ENCODE results near the gene KCNQ1.

KCNQ1 gene

DNA sequence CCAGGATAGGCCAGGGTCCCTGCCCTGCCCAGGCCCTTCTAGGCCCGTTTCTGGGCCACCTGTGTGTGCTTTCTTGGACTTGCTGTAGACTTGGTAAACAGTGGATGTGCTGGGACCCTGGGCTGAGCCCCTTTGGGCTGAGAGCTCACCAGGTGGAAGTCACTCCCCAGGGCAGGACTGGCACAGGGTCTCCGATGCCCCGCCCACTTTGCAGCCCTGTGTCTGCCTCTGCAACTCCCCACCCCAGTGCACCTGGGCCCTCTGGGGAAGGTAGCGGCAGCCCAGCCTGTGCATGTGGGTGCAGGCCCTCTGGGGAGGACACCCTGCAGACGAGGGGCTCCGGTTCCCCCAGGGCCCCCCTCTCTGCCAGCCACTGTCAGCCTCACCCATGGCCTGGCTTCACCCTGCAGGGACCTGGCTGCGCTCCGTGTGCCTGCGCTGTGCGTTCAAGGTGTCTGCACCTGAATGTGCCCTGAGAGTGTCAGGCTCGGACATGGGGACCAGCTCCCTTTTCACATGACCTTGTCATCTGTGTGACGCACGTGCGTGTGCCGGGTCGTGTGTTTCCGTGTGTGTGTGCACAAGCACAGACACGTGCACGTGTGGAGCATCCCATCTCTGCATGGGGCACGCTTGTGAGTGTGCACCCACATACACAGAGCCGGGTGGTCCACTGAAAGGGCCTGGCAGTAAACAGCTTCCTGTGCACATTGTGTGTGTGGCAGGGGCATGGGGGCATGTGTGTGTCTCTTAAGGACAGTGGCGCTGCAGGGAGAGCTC is 136.5 kb downstream of the KCNQ1 start:
- H3K27ac ChIP-seq = no peak overlapping the region
- TF ChIP-seq, protein P1, sequence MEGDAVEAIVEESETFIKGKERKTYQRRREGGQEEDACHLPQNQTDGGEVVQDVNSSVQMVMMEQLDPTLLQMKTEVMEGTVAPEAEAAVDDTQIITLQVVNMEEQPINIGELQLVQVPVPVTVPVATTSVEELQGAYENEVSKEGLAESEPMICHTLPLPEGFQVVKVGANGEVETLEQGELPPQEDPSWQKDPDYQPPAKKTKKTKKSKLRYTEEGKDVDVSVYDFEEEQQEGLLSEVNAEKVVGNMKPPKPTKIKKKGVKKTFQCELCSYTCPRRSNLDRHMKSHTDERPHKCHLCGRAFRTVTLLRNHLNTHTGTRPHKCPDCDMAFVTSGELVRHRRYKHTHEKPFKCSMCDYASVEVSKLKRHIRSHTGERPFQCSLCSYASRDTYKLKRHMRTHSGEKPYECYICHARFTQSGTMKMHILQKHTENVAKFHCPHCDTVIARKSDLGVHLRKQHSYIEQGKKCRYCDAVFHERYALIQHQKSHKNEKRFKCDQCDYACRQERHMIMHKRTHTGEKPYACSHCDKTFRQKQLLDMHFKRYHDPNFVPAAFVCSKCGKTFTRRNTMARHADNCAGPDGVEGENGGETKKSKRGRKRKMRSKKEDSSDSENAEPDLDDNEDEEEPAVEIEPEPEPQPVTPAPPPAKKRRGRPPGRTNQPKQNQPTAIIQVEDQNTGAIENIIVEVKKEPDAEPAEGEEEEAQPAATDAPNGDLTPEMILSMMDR (conservative IDR thresholded peaks at IDR 0.05) = no peak

DNA sequence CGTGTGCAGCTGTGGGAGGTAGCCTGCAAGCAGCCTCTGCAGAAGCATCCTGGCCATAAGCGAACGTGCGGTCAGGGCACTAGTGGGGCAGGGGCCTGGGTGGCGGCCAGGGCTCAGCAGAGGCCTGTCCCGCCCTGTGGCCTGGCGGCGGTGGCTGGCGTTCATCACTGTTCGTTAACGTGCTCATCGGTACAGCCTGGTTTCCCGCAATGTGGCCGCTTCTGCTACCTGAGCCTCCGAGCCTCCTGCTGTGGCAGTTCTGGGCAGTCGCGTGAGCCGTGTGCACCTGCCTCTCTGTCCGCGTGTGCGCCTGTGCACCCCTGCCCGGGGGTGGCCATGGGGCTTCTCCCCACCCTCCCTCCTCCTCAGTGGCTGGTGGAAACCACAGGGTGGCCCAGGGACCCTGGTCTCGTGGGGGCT is 137.1 kb downstream of the KCNQ1 start:
- TF ChIP-seq, protein P1 (conservative IDR thresholded peaks at IDR 0.05) = no peak

DNA sequence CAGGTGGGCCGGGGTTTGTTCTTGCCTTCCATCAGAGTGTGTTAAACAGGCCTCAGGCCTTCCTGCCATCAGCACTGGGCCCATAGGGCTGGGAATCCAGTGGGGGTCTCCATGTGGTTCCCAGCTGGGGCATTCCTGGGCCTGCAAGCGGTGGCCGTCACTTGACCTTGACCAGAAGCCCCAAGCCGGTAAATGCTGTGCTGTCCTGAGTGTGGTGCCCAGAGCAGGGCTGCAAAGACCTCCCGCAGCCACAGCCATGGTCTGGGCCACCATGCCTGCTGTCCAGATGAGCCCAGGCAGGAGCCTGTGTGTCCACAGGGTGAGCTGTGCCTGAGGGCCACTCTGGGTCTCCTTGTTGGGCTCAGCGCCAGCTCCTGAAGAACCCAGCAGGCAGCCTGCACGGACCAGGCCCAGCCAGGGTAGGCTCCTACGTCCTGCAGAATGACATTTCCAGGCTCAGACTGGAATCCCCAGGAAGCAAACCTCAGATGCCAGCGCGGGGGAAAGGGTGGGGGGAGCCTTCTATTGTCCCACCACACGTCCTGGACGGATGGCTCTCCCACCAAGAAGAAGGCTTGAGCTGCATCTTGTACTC is 137.6 kb downstream of the KCNQ1 start:
- TF ChIP-seq, protein P1 (conservative IDR thresholded peaks at IDR 0.05) = no peak
- no peak overlapping the region for H3K27ac ChIP-seq

More for the DNA sequence above, 137.1 kb downstream of the KCNQ1 start:
- H3K27ac ChIP-seq = no peak overlapping the region

DNA sequence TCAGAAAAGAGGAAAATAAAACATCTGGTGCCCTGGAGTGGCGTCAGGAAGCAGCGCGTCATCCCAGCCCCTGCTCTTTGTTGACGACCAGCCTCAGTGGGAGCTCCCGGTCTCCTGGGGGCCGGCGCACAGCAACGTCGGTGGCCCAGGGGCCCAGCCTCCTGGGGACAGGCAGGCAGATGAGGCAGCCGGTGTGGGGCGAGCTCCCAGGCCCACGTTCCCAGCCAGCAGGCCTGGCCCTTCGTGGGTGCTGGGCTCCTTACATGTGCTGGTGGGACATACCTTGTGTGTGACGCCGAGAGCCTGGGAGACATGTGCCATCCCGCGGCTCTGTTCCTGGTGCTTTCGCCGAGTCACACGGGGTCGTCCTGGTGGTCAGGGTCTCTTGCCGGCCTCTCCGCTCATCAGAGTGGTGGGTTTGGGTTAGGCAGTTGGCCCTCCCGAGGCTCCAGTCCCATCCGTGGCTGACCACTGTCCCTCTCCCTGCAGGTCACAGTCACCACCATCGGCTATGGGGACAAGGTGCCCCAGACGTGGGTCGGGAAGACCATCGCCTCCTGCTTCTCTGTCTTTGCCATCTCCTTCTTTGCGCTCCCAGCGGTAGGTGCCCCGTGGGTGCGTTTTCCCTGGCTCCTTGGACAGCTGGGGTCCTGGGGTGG is 138.3 kb downstream of the KCNQ1 start:
- TF ChIP-seq, protein P1 (conservative IDR thresholded peaks at IDR 0.05) = no peak

DNA sequence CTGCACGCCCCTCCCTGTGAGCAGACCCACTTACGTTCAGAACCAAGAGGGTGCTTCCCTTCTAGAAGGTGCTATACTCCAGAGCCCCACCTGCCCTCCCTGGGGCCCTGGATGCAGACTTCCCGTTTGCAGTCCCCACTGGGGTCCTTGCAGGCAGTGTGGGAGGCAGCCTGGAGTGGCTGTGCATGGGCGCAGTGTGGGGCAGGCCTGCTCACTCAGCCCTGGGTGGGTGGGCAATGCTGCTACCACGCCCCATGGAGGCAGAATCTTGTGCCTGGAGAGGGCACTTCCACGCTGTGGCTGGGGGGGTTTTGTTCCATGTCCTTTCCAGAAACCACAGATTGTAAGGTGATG is 138.8 kb downstream of the KCNQ1 start:
- H3K27ac ChIP-seq = no peak overlapping the region
- TF ChIP-seq, protein P1 (conservative IDR thresholded peaks at IDR 0.05) = no peak

More for the DNA sequence above, 138.3 kb downstream of the KCNQ1 start:
- no peak overlapping the region for H3K27ac ChIP-seq

DNA sequence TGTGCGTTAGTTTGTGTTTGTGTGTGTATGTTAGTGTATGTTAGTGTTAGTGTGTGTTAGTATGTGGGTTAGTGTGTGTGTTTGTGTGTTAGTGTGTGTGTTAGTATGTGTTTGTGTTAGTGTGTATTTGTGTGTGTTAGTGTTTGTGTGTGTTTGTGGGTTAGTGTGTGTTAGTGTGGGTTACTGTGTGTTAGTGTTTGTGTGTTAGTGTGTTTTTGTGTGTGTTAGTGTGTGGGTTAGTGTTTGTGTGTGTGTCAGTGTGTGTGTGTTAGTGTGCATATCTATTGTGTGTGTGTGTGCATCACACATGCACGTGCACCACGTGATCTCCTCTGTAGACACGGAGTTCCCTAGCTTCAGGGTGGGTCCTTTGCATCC is 139.6 kb downstream of the KCNQ1 start:
- no peak overlapping the region for H3K27ac ChIP-seq
- TF ChIP-seq, protein P1 (conservative IDR thresholded peaks at IDR 0.05) = no peak

DNA sequence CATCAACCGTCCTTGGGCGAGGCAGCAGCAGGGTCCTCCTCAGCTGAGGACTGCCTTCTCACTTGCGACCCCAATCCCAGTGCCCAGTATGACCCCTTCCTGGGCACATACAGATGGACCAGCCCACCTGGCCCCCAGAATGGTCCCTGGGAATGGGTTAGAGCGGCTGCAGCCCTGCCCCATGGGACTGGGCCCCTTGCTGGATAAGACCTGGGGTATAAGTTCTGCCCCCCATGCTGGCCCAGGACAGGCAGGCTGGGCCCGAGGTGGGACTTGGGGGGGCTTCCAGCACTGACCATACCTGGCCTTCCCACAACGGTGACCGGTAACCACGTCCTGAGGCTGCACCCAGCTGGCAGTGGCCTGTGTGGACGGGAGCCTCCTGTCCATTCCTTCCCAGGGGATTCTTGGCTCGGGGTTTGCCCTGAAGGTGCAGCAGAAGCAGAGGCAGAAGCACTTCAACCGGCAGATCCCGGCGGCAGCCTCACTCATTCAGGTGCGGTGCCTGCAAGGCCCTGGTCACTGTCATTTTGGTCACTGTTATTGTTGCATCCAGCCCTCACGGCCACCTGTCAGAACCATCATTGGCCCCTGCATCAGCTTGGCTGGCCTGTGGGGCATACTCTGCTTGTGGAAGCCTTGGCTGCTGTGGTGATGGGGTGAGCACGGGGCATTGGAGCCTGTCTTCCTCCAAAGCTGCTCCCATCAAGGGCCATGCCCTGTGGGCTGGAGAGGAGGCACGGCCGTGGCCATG is 140.2 kb downstream of the KCNQ1 start:
- no peak overlapping the region for H3K27ac ChIP-seq
- TF ChIP-seq, protein P1 (conservative IDR thresholded peaks at IDR 0.05) = no peak

Data from VCaP (cell line).